ENCODE measurements around the gene GRPEL2.

The GRPEL2 gene, protein sequence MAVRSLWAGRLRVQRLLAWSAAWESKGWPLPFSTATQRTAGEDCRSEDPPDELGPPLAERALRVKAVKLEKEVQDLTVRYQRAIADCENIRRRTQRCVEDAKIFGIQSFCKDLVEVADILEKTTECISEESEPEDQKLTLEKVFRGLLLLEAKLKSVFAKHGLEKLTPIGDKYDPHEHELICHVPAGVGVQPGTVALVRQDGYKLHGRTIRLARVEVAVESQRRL

DNA sequence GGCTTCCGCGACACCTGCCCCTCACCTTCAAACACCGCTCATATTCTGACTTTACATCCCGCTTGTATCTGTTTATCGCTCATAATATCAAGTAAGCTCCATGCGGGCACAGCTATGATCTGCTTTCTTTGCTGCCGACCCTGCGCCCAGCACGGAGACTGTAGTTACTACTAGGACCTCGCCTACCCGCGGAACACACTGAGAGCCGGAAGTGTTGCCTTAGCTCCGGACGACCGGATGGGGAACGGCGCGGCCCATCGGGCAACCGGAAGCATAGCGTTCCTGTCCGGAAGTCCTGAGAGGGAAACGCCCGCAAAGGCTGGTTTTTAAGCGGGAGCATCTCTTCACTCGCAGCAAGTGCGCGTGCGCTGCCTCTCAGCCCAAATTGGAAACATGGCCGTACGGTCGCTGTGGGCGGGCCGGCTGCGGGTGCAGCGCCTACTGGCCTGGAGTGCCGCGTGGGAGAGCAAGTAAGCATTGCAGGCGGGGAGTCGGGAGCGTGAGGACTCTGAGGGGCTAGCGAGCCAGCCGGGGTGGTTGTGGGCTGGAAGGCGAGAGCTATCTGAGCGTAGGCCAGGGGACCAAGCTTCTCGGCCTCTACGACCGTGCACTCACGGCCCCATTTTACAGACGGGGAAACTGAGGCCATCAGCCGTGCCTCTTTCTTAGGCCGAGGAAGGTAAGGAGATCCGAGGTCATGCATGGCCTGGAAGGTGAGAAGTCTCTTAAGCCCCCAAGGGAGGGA, at the start of gene GRPEL2:
Gene GRPEL2, plus strand, starts transcription at position 353 of the 745 bp plus-strand sequence. Its CDS starts 41 bp downstream, at position 394.
- Mint-ChIP-seq H3K27me3 (no peaks in the 10 kb centered on the region), H3K9me3 (no peaks in the 10 kb centered on the region), H3K4me3 (peak within 1 kb of the TSS; percentile 95), H3K4me1 (peaks cover 14 to 36% of the 10 kb centered on the region in 2 donors), H3K36me3 (peaks cover 20 to 36% of the 10 kb centered on the region in 2 donors), H3K27ac (peak within 1 kb of the TSS; percentile 92)
- ATAC-seq (replicated peaks) (peak; percentile 97 to 98), DNase-seq (peak; percentile 96)

DNA sequence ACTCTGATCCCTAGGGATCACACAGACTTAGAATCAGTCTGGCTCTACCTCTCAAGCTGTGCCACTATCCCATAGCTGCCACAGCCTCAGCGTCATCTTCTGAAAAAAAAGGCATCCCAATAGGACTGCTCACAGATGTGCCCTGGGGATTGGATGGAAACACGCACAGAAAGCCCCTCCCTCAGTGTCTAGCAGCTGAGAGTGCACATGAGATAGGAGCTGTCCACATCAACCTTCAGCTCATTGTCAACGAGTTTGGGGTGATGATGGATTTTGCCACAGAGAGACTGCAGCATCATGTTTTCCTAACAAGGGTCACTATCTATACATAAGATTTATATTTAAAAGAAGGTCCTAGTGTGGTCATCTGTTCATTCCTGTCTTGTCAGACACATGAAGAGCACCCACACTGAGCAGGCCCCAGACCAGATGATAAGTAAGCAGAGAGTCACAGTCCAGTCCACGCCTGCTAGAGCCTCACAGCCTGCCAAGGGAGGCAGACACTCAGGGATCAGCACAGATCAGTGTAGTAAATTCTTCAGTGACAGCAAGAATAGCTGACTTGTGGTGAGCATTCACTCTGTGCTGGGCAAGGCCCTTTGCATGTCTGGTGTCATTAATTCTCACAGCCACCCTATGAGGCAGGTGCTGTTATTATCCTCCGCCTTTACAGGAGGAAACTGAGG, 47.8 kb upstream of the GRPEL2 start:
- no peaks in the 10 kb centered on the region for H3K9me3 Mint-ChIP-seq
- H3K4me3 Mint-ChIP-seq, result no peak overlapping the region
- ATAC-seq (replicated peaks), result no peak
- peaks cover 11 to 13% of the 10 kb centered on the region in 2 donors for H3K4me1 Mint-ChIP-seq
- peaks cover 22 to 31% of the 10 kb centered on the region in 2 donors for H3K27me3 Mint-ChIP-seq
- H3K36me3 Mint-ChIP-seq, result no peaks in the 10 kb centered on the region
- H3K27ac Mint-ChIP-seq, result no peak overlapping the region
- no peak for DNase-seq

DNA sequence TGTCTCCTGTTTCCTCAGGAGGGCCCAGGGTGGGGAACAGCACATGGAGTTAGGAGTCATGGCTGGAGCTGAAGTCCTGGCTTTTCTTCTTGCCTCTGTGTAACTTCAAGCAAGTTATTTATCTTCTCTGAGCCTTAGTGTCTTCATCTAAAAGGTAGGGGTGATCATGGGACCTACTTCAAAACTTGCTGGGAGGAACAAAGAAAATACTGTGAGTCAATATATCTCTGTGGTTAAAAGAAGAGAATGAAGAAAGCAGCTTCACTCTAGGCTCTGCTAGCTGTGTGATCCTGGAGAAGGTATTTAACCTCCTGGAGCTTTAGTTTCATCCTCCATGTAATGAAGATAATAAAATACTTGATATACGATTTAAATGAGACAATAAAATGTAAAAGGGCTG, 47.1 kb upstream of the GRPEL2 start:
- peaks cover 13 to 14% of the 10 kb centered on the region in 2 donors for H3K4me1 Mint-ChIP-seq
- no peaks in the 10 kb centered on the region for H3K9me3 Mint-ChIP-seq
- no peak overlapping the region for H3K27ac Mint-ChIP-seq
- H3K36me3 Mint-ChIP-seq, result no peaks in the 10 kb centered on the region
- DNase-seq (no peak), ATAC-seq (replicated peaks) (no peak)
- H3K27me3 Mint-ChIP-seq, result peaks cover 22 to 31% of the 10 kb centered on the region in 2 donors
- no peak overlapping the region for H3K4me3 Mint-ChIP-seq

DNA sequence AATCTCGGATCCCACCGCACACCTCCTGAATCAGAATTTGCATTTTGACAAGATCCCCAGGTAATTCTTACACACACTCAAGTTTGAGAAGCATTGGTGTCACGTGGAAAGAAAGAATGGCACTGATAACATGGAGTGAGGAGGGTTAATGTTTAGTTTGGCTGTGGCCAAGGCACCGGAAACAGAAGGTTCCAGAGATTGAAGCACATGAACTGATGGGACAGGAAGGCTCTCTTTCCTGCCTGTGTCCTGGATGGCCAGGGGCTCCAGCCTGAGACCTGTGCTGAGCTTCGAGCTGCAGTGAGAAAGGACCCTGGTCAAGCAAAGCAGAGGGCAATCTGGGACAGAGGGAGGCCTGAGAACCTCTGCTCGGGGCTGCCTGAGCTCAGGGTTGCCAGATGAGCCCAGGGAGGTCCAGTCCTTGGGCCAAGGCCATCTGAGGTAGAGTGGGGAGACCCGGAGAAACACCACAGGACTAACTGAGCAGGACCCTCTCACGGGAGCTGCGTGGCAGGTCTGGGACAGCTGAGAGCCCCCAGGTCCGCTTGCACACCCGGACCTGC, 46.4 kb upstream of the GRPEL2 start:
- H3K27me3 Mint-ChIP-seq, result peaks cover 22 to 31% of the 10 kb centered on the region in 2 donors
- H3K9me3 Mint-ChIP-seq, result no peaks in the 10 kb centered on the region
- DNase-seq, result no peak
- H3K4me3 Mint-ChIP-seq, result no peak overlapping the region
- ATAC-seq (replicated peaks), result no peak
- H3K27ac Mint-ChIP-seq, result no peak overlapping the region
- H3K36me3 Mint-ChIP-seq, result no peaks in the 10 kb centered on the region
- peaks cover 13 to 14% of the 10 kb centered on the region in 2 donors for H3K4me1 Mint-ChIP-seq

DNA sequence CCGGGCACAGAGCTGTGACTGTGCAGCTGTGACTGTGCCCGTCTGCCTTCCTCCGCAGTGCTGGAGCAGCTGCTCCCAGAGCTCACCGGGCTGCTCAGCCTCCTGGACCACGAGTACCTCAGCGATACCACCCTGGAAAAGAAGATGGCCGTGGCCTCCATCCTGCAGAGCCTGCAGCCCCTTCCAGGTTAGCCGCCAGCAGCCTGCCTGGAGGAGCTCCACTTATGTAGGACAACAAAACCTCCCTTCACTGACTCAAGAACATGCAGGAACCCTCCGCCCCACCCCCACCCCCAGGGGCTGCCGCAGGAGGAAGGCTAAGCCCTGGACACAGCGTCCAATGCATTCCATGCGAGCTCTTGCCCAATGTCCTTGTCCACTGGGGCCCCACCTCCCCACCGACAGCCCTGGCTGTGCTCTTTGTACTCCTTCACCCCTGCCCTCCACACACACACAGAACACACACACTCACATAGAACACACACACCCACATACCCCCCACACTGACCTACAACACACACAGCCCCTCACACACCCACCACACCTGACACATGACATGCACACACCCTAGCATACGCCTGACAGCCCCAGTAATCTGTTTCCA, 45.7 kb upstream of the GRPEL2 start:
- ATAC-seq (replicated peaks) (no peak), DNase-seq (no peak)
- Mint-ChIP-seq H3K27ac (no peak overlapping the region), H3K4me1 (peaks cover 13 to 14% of the 10 kb centered on the region in 2 donors), H3K4me3 (no peak overlapping the region), H3K9me3 (no peaks in the 10 kb centered on the region), H3K36me3 (no peaks in the 10 kb centered on the region), H3K27me3 (peaks cover 22 to 31% of the 10 kb centered on the region in 2 donors)

DNA sequence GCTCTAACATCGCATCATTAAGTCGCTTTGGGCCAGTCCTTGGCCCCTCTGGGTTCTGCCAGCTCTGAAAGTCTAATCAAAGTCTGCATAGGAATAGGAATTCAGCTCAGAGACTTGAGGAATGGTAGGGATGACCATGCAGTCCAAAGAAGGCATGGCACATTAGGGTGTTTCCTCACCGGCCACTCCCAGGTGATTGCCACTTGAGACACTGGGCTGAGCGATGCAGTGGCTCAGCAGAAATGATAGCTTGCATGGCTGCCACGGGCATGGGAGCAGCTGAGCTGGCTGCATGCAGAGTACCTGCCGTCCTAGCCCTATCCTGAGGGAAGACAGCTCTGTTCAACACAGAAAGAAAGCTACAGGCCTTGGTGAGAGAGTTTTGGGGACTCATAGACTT, 44.9 kb upstream of the GRPEL2 start:
- H3K27me3 Mint-ChIP-seq, result peaks cover 22 to 25% of the 10 kb centered on the region in 2 donors
- H3K36me3 Mint-ChIP-seq, result no peaks in the 10 kb centered on the region
- H3K4me1 Mint-ChIP-seq, result peaks cover 6 to 8% of the 10 kb centered on the region in 2 donors
- H3K9me3 Mint-ChIP-seq, result no peaks in the 10 kb centered on the region
- no peak overlapping the region for H3K4me3 Mint-ChIP-seq
- ATAC-seq (replicated peaks) (no peak), DNase-seq (no peak)
- no peak overlapping the region for H3K27ac Mint-ChIP-seq

DNA sequence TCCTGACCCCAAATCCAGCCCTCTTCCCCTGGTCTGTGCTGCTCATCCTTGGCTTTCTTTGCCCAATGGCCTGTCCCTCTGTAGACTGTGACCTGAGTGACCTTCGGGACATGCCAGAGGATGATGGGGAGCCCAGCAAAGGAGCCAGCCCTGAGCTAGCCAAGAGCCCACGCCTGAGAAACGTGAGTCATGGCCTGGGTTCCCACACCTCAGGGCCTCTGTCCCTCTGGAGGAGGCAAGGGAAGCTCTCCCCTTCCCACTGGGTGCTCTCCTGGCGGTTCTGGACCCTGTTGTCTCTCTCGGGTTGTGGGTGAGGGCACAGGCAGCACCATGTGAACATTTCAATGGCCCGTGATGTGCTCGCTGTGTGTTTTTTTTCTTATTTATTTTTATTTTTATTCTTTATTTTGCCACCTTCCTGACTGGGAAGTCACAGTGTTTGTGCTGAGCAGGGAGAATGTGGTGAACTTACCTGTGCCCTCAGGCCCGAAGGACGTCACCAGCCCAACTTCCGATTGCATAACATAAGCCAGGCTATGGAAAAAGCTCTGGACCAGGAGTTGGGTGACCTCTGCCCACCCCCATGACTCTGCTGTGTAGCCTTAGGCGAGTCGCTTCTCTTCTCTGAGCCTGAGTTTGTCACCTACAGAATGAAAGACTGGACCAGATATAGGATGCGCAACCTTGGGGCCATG, 44.1 kb upstream of the GRPEL2 start:
- no peak overlapping the region for H3K4me3 Mint-ChIP-seq
- peaks cover 22 to 24% of the 10 kb centered on the region in 2 donors for H3K27me3 Mint-ChIP-seq
- no peak overlapping the region for H3K27ac Mint-ChIP-seq
- DNase-seq, result no peak
- no peaks in the 10 kb centered on the region for H3K36me3 Mint-ChIP-seq
- H3K4me1 Mint-ChIP-seq, result peaks cover 6% of the 10 kb centered on the region in 2 donors
- ATAC-seq (replicated peaks), result no peak
- H3K9me3 Mint-ChIP-seq, result no peaks in the 10 kb centered on the region

DNA sequence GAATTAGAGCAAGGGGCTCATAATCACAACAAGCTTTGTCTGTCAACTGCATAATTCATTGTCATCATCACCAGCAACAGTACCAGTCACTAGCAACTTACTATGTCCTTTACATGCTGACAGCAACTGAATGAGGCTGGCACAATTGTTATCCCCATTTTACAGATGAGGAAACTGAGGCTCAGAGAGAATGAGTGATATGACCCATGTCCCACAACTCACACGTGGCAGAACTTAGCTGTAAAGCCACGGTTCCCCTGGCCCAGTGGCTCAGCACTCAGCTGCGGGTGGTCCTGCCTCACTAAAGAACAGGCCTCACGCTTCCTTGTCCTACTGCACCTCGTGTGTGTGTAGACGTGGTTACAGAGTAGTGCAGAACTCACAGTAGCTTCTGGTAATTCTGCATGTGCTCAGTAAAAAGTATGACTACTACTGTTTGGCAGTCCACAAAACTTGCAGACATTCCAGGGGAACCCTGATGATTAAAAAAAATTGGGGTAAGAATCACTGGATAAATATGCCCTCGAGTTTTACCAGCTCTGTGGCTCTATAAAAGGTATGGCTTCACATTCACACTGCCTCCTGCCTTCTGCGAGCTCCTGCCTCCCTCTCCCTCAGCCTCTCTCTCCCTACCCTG, 43.4 kb upstream of the GRPEL2 start:
- H3K27ac Mint-ChIP-seq, result no peak overlapping the region
- ATAC-seq (replicated peaks), result no peak

DNA sequence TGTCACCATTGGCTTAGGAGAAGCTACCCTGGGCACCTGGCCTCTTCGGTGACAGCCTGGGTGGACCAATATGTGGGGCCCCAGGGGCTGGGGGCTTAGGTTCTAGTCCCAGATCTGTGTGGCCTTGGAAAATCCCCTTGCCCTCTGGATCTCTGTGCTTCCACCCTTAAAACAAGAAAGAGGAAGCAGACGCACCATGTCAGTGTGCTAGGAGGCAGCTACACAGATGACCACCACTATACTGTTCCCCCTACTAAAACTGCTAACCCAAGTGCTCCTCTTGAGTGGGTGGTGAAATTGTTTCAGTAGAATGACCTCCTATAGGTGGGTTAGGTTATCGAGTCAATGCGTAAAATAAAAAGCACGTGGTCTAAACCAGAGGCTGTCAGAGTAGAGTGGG, 42.7 kb upstream of the GRPEL2 start:
- Mint-ChIP-seq H3K4me1 (peaks cover 5 to 6% of the 10 kb centered on the region in 2 donors), H3K4me3 (no peak overlapping the region), H3K9me3 (no peaks in the 10 kb centered on the region), H3K27me3 (peaks cover 22 to 24% of the 10 kb centered on the region in 2 donors), H3K36me3 (no peaks in the 10 kb centered on the region), H3K27ac (no peak overlapping the region)
- DNase-seq (no peak), ATAC-seq (replicated peaks) (peak in 1 of 2 donors; percentile 33)

More for the DNA sequence above, 43.4 kb upstream of the GRPEL2 start:
- peaks cover 22 to 24% of the 10 kb centered on the region in 2 donors for H3K27me3 Mint-ChIP-seq
- no peak overlapping the region for H3K4me3 Mint-ChIP-seq
- peaks cover 5 to 6% of the 10 kb centered on the region in 2 donors for H3K4me1 Mint-ChIP-seq
- DNase-seq, result no peak
- no peaks in the 10 kb centered on the region for H3K9me3 Mint-ChIP-seq
- no peaks in the 10 kb centered on the region for H3K36me3 Mint-ChIP-seq

DNA sequence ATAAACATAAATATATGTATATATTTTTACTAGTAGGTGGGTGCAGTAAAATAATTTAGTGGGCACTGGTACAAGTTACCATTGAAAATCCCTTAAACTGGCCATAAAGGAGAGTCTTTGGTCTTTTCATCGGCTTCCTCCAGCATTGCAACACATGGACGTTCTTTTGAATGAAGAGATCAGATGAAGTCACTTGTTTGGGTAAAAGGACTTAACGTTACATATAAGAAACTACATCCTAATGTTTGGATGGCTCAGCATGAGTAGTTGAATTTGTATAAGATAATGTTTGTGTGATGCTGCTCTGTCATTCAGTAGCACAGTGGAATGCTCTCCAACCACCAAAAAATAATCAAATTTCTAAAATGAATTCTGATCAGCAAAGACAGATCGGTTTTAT, 42.1 kb upstream of the GRPEL2 start:
- Mint-ChIP-seq H3K4me3 (no peak overlapping the region), H3K27me3 (peaks cover 22 to 24% of the 10 kb centered on the region in 2 donors), H3K36me3 (no peaks in the 10 kb centered on the region), H3K9me3 (no peaks in the 10 kb centered on the region), H3K4me1 (peaks cover 5 to 6% of the 10 kb centered on the region in 2 donors), H3K27ac (no peak overlapping the region)
- DNase-seq, result no peak
- ATAC-seq (replicated peaks), result no peak

DNA sequence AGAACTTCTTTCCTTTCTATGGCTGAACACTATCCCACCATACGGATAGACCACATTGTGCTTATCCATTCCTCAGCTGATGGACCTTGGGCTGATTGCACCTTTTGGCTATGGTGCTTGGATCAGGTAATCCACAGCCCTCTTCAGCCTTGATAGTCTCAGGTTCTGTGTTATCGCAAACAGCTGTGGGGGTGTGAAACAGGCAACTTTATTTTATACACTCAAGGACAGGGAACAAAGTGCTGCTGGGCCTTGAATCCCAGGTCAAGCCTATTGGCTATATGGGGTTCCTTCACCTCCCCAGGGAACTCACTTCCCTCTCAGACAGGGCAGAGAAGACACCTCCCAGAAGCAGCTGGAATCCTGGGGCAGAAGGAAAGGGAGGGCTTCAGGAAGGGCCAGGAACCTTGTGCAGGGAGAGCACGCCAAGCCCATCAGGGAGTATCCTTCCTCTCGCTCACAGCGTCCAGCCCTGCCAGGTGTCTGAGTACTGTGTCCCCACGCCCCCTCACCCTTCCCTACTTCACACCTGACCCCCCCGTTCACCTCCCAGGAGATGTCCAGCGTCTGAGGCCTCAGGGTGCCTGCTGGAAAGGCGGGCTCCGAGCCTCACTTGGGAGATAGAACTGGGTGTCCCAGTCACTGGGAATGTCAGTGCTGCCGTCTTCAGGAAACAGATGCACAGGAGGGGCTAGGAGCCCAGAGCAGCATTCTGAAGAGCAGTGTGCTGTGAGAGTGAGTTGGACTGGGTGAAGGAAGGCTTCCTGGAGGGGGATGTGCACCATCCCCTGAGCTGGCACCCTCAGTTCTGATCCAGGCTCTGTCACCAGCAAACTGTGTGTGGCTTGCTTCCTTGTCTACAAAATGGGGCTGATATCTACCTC, 40.9 kb upstream of the GRPEL2 start:
- Mint-ChIP-seq H3K4me3 (no peak overlapping the region), H3K27ac (no peak overlapping the region), H3K9me3 (no peaks in the 10 kb centered on the region), H3K36me3 (no peaks in the 10 kb centered on the region), H3K27me3 (peaks cover 12 to 19% of the 10 kb centered on the region in 2 donors), H3K4me1 (peaks cover 4 to 6% of the 10 kb centered on the region in 2 donors)
- no peak for DNase-seq
- no peak for ATAC-seq (replicated peaks)

DNA sequence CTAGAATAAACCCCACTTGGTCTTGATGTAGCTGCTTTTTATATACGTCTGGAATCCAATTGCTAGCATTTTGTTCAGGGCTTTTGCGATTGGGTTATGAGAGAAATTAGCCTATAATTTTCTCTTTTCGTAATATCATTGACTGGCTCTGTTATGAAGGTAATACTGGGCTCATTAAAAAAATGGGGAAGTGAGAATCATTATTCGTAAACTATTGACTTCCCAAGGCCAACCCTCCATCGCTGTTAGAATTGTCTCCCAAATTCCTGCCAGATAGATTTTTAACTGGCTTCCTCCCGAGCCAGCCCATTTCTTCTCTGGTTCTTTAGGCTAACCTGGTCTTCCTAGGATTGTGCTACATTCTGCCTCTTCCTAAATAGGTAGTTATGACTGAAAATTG, 35.9 kb upstream of the GRPEL2 start:
- H3K36me3 Mint-ChIP-seq, result no peaks in the 10 kb centered on the region
- no peaks in the 10 kb centered on the region for H3K4me1 Mint-ChIP-seq
- no peak for ATAC-seq (replicated peaks)
- H3K9me3 Mint-ChIP-seq, result no peaks in the 10 kb centered on the region
- H3K4me3 Mint-ChIP-seq, result no peak overlapping the region
- no peak overlapping the region for H3K27ac Mint-ChIP-seq
- DNase-seq, result no peak
- no peaks in the 10 kb centered on the region for H3K27me3 Mint-ChIP-seq
